ENCODE data around the gene SHFL. TPM values are rescaled to one million over a fixed set of nuclear protein-coding genes. Genes with fewer than 3 reads are reported as not detected.

The SHFL gene
- total and polyA plus RNA-seq, 2 of the 8 experiments (the other 6 are each of a cell fraction or from before 2014, with no cell fraction given): 25.3 to 37.1 TPM

DNA sequence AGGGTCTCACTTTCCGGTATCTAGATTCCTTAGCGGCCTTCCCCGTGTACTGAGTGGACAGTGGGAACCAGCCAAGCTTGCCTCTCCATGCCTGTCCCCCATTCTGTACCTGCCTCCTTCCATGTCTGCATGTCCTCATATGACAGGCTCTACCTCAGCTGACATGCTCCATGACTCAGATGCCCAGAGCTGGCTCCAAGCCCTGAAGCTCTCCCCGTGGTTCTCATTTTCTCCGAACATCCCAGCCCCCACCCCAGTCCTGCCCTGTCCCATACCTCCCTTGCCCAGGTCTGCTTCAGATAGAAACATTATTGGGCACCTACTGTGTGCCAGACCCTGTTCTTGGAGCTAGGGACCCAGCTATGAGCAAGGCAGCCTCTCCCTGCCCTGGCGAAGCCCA, 17.1 kb upstream of the SHFL start:
- no peak overlapping the region for H4K8ac ChIP-seq (ENCODE audit: extremely low read depth, insufficient read depth, low read length)
- no peak overlapping the region for H3K4me3 ChIP-seq (ENCODE audit: extremely low read depth in 1 of 4, insufficient read depth in 2 of 4, low read depth in 3 of 4, low read length in 4 of 4)
- H3K23ac ChIP-seq (ENCODE audit: insufficient read length): no peak overlapping the region
- no peak overlapping the region for H4K5ac ChIP-seq (ENCODE audit: insufficient read length, low read depth, low read length)
- peaks cover 0 to 10% (median 5%) of the 10 kb centered on the region in 4 experiments; a peak in 6 of 7 replicates for H3K4me1 ChIP-seq (replicated peaks in 1 of 4; ENCODE audit: control insufficient read depth in 3 of 4, insufficient read depth in 4 of 4, low read length in 3 of 4)
- H3K4me2 ChIP-seq (ENCODE audit: insufficient read depth in 1 of 2, low read depth in 2 of 2, low read length in 2 of 2): no peak overlapping the region
- no peak overlapping the region for H3K14ac ChIP-seq (ENCODE audit: insufficient read length)
- CTCF ChIA-PET (ENCODE audit: partially characterized antibody): interaction anchor here (0.6 to 1.4 kb wide), 2 partner anchors 11 to 1290 kb away, joined by 3 to 4 read pairs; no protein-coding TSS in a partner anchor
- H3K4ac ChIP-seq (replicated peaks; ENCODE audit: insufficient read length, low read depth, low read length): no peak overlapping the region
- no peak overlapping the region for H4K91ac ChIP-seq (replicated peaks; ENCODE audit: insufficient read length, low read length)
- H3K79me2 ChIP-seq (ENCODE audit: control insufficient read depth in 1 of 2, insufficient read depth in 2 of 2, low read length in 2 of 2): no peaks in the 10 kb centered on the region
- no peak overlapping the region for H3K9ac ChIP-seq (replicated peaks in 1 of 4; ENCODE audit: extremely low read depth in 1 of 4, low read depth in 3 of 4, low read length in 3 of 4)
- H3K23me2 ChIP-seq (ENCODE audit: low read depth, low read length): no peaks in the 10 kb centered on the region
- no peak overlapping the region for H3K18ac ChIP-seq (ENCODE audit: extremely low read depth, low read length)
- H4K20me1 ChIP-seq (replicated peaks in 1 of 2; ENCODE audit: control insufficient read depth in 1 of 2, insufficient read depth in 2 of 2, low read length in 2 of 2): no peaks in the 10 kb centered on the region
- no peak overlapping the region for H2BK15ac ChIP-seq (ENCODE audit: low read length)
- H3K56ac ChIP-seq (replicated peaks; ENCODE audit: insufficient read length, low read depth, low read length): no peak overlapping the region
- no peaks in the 10 kb centered on the region; the same call in 1 of the 2 replicates for H3K79me1 ChIP-seq (ENCODE audit: low read depth, low read length)
- H3K36me3 ChIP-seq (ENCODE audit: control insufficient read depth in 2 of 4, insufficient read depth in 4 of 4, low read length in 3 of 4): no peaks in the 10 kb centered on the region
- 86% methylated on average over 6 of the region's 6 CpGs; no CpG with 5 or more reads in 1 of the 2 experiments for WGBS, 2 experiments (ENCODE audit: extremely low coverage in 1 of 2, insufficient coverage in 1 of 2, insufficient read length in 1 of 2, insufficient replicate concordance in 2 of 2, low coverage in 1 of 2, low lambda C conversion rate in 2 of 2, missing lambda C conversion rate in 1 of 2)
- no peak overlapping the region for H2AFZ ChIP-seq (ENCODE audit: low read length)
- FAIRE-seq (no peak), DNase-seq (ENCODE audit: low read depth in 1 of 2, low spot score in 2 of 2) (no peak)
- no peak overlapping the region for H3K27ac ChIP-seq (ENCODE audit: low read depth, low read length)
- POLR2A ChIA-PET (ENCODE audit: partially characterized antibody): interaction anchor here (1.0 to 1.1 kb wide), 2 partner anchors 27 to 65 kb away, joined by 3 to 4 read pairs; no protein-coding TSS in a partner anchor
- H2BK5ac ChIP-seq (ENCODE audit: low read depth, low read length): no peak overlapping the region
- no peak overlapping the region for H2BK20ac ChIP-seq (ENCODE audit: low read length)
- no peaks in the 10 kb centered on the region for H3K27me3 ChIP-seq (replicated peaks in 1 of 4; ENCODE audit: control insufficient read depth in 3 of 4, extremely low read depth in 1 of 4, insufficient read depth in 3 of 4, low read length in 3 of 4)
- no peak overlapping the region for H2AK5ac ChIP-seq (ENCODE audit: low read depth, low read length)
- no peak overlapping the region for H2BK120ac ChIP-seq (replicated peaks; ENCODE audit: low read depth, low read length)
- TF ChIP-seq BCL11A (IDR thresholded peaks at IDR 0.05; ENCODE audit: low read depth in 2 of 2, low read length in 2 of 2) (no peak), CHD1 (IDR thresholded peaks at IDR 0.05; ENCODE audit: low read depth, low read length) (no peak)
- peaks cover 7% of the 10 kb centered on the region in 2 experiments for H3K9me3 ChIP-seq (ENCODE audit: insufficient read depth in 2 of 2, low read depth in 1 of 2, low read length in 1 of 2)
- H2BK12ac ChIP-seq (ENCODE audit: low read depth, low read length): peak overlapping the region; percentile 17; the same call in 1 of the 2 replicates
